ENCODE results near the gene MEF2C. TPM values are rescaled to one million over a fixed set of nuclear protein-coding genes. Genes with fewer than 3 reads are reported as not detected.

The MEF2C gene
- total RNA-seq, 1 donor from 2014 or later: 1.9 TPM

DNA sequence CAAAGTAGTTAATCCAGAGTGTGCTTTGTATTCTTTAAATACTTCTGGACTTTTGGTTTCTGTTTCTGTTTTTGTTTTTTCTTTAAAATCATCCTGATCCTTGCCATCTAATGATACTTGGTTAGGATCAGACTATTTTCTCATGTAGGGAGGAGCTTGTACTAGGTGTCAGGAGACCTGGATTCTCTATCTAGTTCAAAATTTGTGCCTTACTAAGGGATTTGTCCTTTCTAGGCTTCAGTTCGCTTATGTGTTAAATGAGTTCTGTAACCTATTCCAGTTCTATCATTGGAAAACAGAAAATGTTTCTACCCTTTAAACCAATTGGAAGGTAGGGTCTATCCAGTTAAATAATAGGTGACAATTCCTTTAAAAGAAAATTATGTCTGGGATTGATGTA lies 3.3 kb upstream of the MEF2C start:
- no peak for DNase-seq (ENCODE audit: low spot score, unreplicated experiment)
- Mint-ChIP-seq H3K36me3 (ENCODE audit: insufficient read depth) (no peaks in the 10 kb centered on the region), H3K4me1 (ENCODE audit: low read depth) (peaks cover 8% of the 10 kb centered on the region), H3K27me3 (peaks cover 57% of the 10 kb centered on the region), H3K9me3 (ENCODE audit: low read depth) (no peaks in the 10 kb centered on the region), H3K27ac (no peak overlapping the region), H3K4me3 (ENCODE audit: low read depth) (no peak overlapping the region)
- TF ChIP-seq CTCF (IDR thresholded peaks at IDR 0.05; ENCODE audit: unreplicated experiment): no peak

DNA sequence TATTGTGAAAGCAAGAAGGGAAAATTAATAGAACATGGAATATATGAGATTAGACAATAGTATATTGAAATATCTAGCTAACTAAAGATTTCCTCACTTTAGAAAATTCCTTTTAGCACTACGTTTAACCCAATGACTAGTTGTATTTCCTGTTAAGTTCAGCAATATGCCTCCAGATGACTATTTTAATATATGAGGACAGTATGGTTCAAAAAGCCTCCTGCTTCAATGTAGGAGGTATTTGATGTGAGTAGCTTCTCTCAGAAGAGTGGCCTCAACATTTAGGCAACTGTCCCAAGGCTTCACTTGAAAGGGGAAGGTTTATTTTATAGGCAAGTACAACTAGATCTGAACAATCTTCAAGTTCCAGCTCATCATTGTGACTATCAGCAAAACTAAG lies 2.0 kb upstream of the MEF2C start:
- H3K27me3 Mint-ChIP-seq: peaks cover 49% of the 10 kb centered on the region
- TF ChIP-seq CTCF (IDR thresholded peaks at IDR 0.05; ENCODE audit: unreplicated experiment): no peak
- no peaks in the 10 kb centered on the region for H3K36me3 Mint-ChIP-seq (ENCODE audit: insufficient read depth)
- peak overlapping the region; percentile 89 for H3K4me3 Mint-ChIP-seq (ENCODE audit: low read depth)
- no peak overlapping the region for H3K27ac Mint-ChIP-seq
- peaks cover 8% of the 10 kb centered on the region for H3K4me1 Mint-ChIP-seq (ENCODE audit: low read depth)
- no peaks in the 10 kb centered on the region for H3K9me3 Mint-ChIP-seq (ENCODE audit: low read depth)
- no peak for DNase-seq (ENCODE audit: low spot score, unreplicated experiment)

GRCh38 chr5:88884608-88884877 lies 1.6 kb upstream of the MEF2C start:
- peaks cover 6% of the 10 kb centered on the region for H3K4me1 Mint-ChIP-seq (ENCODE audit: low read depth)
- H3K9me3 Mint-ChIP-seq (ENCODE audit: low read depth): no peaks in the 10 kb centered on the region
- no peak overlapping the region for H3K27ac Mint-ChIP-seq
- H3K36me3 Mint-ChIP-seq (ENCODE audit: insufficient read depth): no peaks in the 10 kb centered on the region
- no peak for TF ChIP-seq CTCF (IDR thresholded peaks at IDR 0.05; ENCODE audit: unreplicated experiment)
- H3K4me3 Mint-ChIP-seq (ENCODE audit: low read depth): peak overlapping the region; percentile 89
- no peak for DNase-seq (ENCODE audit: low spot score, unreplicated experiment)
- H3K27me3 Mint-ChIP-seq: peaks cover 44% of the 10 kb centered on the region

DNA sequence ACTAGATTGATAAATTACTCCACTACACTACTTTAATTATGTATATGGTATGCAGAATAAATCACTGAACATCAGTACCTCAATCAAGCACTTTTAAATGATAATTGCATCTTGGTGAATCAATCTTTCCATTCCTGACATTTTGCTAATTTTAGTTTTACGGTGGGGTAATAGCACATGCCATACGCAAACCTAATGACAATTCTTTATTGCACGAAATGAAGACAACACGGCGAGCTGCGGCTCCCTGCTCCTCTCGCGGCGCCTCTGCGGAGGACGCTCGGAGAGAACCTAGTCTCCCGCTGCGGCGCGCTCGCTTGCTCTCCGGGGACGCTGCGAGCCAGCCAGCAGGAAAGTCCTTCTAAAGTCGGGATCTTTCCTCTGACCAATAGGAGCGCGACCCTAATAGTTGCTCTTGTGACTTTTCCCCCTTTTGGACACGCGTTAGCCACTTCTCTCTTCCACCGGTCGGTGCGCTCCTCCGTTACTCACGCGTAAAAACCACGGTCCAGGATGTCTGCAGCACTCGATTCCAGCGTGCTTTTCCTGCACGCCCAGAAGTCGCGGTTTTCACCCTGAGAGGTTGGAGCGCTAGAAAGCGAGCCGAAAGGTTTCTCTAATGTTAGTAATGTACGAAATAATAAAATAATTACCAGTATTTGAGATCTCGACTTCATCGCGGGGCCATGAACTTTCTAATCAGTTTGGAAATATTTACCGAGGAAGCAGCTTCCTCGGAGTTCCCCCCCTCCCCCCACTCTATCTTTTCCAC lies 1.0 kb upstream of the MEF2C start:
- no peaks in the 10 kb centered on the region for H3K36me3 Mint-ChIP-seq (ENCODE audit: insufficient read depth)
- peak overlapping the region; percentile 91 for H3K27ac Mint-ChIP-seq
- H3K4me1 Mint-ChIP-seq (ENCODE audit: low read depth): peaks cover 4% of the 10 kb centered on the region
- H3K9me3 Mint-ChIP-seq (ENCODE audit: low read depth): no peaks in the 10 kb centered on the region
- peak overlapping the region; percentile 89 for H3K4me3 Mint-ChIP-seq (ENCODE audit: low read depth)
- peaks cover 41% of the 10 kb centered on the region for H3K27me3 Mint-ChIP-seq
- DNase-seq (ENCODE audit: low spot score, unreplicated experiment): peak; percentile 13
- no peak for TF ChIP-seq CTCF (IDR thresholded peaks at IDR 0.05; ENCODE audit: unreplicated experiment)

- TF ChIP-seq CTCF (IDR thresholded peaks at IDR 0.05; ENCODE audit: unreplicated experiment): no peak
- H3K27ac Mint-ChIP-seq: peak overlapping the region; percentile 52
- H3K4me1 Mint-ChIP-seq (ENCODE audit: low read depth): peaks cover 4% of the 10 kb centered on the region
- no peaks in the 10 kb centered on the region for H3K36me3 Mint-ChIP-seq (ENCODE audit: insufficient read depth)
- H3K4me3 Mint-ChIP-seq (ENCODE audit: low read depth): peak overlapping the region; percentile 89
- no peaks in the 10 kb centered on the region for H3K9me3 Mint-ChIP-seq (ENCODE audit: low read depth)
- DNase-seq (ENCODE audit: low spot score, unreplicated experiment): no peak
- H3K27me3 Mint-ChIP-seq: peaks cover 31% of the 10 kb centered on the region
Measured at GRCh38 chr5:88882276-88883038, 527 bp downstream of the MEF2C start.
